Upper lobe of left lung (tissue), 4 donors: ENCODE results near the gene NUTM2F.
"Not testable (repeated sequence)": the region's sequence is repeated elsewhere in the genome, so short reads cannot be mapped to it uniquely, and the experiment has no call there.

ENCODE experiments used
- EP300 ChIP-seq, 4 donors: sonication (generic); formaldehyde crosslinking; IDR thresholded peaks; one replicate each; pipeline ENCODE4 v1.5.1; 2017; ENCODE audit warnings: antibody characterized with exemption in 4 of 4, control low read depth in 2 of 4
- POLR2A ChIP-seq, 4 donors: fragments of 450-650 bp; IDR thresholded peaks; one replicate each; pipeline ENCODE4 v1.5.1; 2016 to 2017; ENCODE audit warnings: antibody characterized with exemption in 4 of 4, mild to moderate bottlenecking in 2 of 4
- POLR2AphosphoS5 ChIP-seq, 2 donors: sonication (generic); formaldehyde crosslinking; IDR thresholded peaks; one replicate each; pipeline ENCODE4 v1.5.1; 2017; ENCODE audit warnings: antibody characterized with exemption in 2 of 2
- TF ChIP-seq, protein P1 (sequence below), 6 experiments: fragments of 450-650 bp in 4 of 6; fragments of 200-600 bp in 2 of 6; sonication (generic) in 2 of 6; IDR thresholded peaks; one replicate each; pipeline ENCODE4 v1.5.1; 2016 to 2019; ENCODE audit warnings: antibody characterized with exemption in 6 of 6

DNA sequence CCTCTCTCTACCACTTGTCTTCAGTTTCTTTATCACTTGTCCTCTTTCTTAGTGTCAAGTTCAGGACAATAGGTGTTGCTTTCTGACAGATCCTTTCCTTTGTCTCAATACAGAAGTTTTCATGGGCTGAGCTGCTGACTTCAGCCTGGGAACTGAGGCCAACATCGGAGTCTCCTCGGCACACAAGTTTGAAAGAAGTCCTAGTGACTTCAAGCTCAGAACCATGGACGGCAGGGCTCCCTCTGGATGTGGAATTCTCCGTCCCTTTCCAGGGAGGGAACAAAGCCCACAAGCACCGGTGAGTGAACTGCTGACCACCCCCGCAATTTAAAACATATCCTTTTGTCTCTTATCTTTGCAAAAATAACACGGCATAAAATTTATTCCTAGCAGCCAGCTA, 10.3 kb upstream of the NUTM2F start:
- TF ChIP-seq, protein P1, sequence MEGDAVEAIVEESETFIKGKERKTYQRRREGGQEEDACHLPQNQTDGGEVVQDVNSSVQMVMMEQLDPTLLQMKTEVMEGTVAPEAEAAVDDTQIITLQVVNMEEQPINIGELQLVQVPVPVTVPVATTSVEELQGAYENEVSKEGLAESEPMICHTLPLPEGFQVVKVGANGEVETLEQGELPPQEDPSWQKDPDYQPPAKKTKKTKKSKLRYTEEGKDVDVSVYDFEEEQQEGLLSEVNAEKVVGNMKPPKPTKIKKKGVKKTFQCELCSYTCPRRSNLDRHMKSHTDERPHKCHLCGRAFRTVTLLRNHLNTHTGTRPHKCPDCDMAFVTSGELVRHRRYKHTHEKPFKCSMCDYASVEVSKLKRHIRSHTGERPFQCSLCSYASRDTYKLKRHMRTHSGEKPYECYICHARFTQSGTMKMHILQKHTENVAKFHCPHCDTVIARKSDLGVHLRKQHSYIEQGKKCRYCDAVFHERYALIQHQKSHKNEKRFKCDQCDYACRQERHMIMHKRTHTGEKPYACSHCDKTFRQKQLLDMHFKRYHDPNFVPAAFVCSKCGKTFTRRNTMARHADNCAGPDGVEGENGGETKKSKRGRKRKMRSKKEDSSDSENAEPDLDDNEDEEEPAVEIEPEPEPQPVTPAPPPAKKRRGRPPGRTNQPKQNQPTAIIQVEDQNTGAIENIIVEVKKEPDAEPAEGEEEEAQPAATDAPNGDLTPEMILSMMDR (IDR thresholded peaks at IDR 0.05), result not testable (repeated sequence)
- not testable (repeated sequence) for TF ChIP-seq EP300, POLR2A, POLR2AphosphoS5 (IDR thresholded peaks at IDR 0.05)
